ENCODE data around the gene CDKAL1.
"Not testable (repeated sequence)": the region's sequence is repeated elsewhere in the genome, so short reads cannot be mapped to it uniquely, and the experiment has no call there.

CDKAL1 gene

GRCh38 chr6:21238208-21238607 is 704.0 kb downstream of the CDKAL1 start:
- no peak overlapping the region for H3K27ac ChIP-seq
- TF ChIP-seq CTCF (conservative IDR thresholded peaks at IDR 0.05), result no peak

- no peak overlapping the region for H3K27ac ChIP-seq
- TF ChIP-seq CTCF (conservative IDR thresholded peaks at IDR 0.05), result no peak
Measured at GRCh38 chr6:21240709-21241108, 706.5 kb downstream of the CDKAL1 start.

- no peak overlapping the region for H3K27ac ChIP-seq
Measured at GRCh38 chr6:21241231-21242130, 707.2 kb downstream of the CDKAL1 start.

GRCh38 chr6:21244897-21245470 is 710.7 kb downstream of the CDKAL1 start:
- H3K27ac ChIP-seq, result no peak overlapping the region
- TF ChIP-seq CTCF (conservative IDR thresholded peaks at IDR 0.05), result no peak

More at GRCh38 chr6:21241231-21242130, 707.2 kb downstream of the CDKAL1 start:
- no peak for TF ChIP-seq CTCF (conservative IDR thresholded peaks at IDR 0.05)

GRCh38 chr6:21245488-21245887 is 711.2 kb downstream of the CDKAL1 start:
- H3K27ac ChIP-seq, result no peak overlapping the region

GRCh38 chr6:21246075-21246474 is 711.8 kb downstream of the CDKAL1 start:
- no peak for TF ChIP-seq CTCF (conservative IDR thresholded peaks at IDR 0.05)
- H3K27ac ChIP-seq, result no peak overlapping the region

More at GRCh38 chr6:21245488-21245887, 711.2 kb downstream of the CDKAL1 start:
- no peak for TF ChIP-seq CTCF (conservative IDR thresholded peaks at IDR 0.05)

GRCh38 chr6:21254460-21254859 is 720.2 kb downstream of the CDKAL1 start:
- not testable (repeated sequence) for H3K27ac ChIP-seq

- no peak for TF ChIP-seq CTCF (conservative IDR thresholded peaks at IDR 0.05)
- no peak overlapping the region for H3K27ac ChIP-seq
Measured at GRCh38 chr6:21256197-21256596, 721.9 kb downstream of the CDKAL1 start.
